ENCODE measurements around the gene LPCAT4.

Gene LPCAT4

DNA sequence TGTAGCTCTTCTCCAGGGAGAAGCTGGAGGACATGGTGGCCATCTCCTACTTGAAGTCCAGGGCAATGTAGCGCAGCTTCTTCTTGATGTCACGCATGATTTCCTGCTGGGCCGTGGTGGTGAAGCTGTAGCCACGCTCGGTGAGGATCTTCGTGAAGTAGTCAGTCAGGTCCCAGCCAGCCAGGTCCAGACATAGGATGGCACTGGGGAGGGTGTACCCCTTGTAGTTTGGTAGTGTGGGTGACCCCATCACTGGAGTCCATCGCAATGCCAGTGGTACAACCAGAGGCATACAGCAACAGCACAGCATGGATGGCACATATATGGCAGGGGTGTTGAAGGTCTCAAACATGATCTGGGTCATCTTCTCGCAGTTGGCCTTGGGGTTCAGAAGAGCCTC lies 7.0 kb upstream of the LPCAT4 start:
- no peaks in the 10 kb centered on the region for H3K9me3 Mint-ChIP-seq
- DNase-seq (no peak), ATAC-seq (replicated peaks) (no peak)
- H3K4me1 Mint-ChIP-seq = peaks cover 5 to 17% of the 10 kb centered on the region in 2 donors
- H3K4me3 Mint-ChIP-seq = no peak overlapping the region
- H3K27ac Mint-ChIP-seq = no peak overlapping the region
- no peaks in the 10 kb centered on the region for H3K27me3 Mint-ChIP-seq
- peaks cover 0 to 10% of the 10 kb centered on the region in 2 donors for H3K36me3 Mint-ChIP-seq

DNA sequence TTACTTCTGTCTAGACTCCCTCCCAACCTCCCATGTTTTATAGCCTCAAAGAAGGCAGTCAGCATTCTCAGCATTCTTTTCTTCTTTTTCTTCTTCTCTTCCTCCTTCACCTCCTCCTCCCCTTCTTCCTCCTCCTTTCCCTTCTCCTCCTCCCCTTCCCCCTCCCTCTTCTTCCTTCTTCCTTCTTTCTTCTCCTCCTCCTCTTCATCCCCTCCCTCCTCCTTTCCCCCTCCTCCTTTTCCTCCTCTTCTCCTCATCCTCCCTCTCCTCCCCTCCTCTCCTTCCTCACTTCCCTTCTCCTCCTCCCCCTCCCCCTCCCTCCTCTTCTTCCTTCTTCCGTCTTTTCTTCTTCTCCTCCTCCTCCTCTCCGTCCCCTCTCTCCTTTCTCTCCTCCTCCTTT lies 3.6 kb upstream of the LPCAT4 start:
- H3K9me3 Mint-ChIP-seq = no peaks in the 10 kb centered on the region
- H3K4me3 Mint-ChIP-seq = no peak overlapping the region
- H3K27me3 Mint-ChIP-seq = no peaks in the 10 kb centered on the region
- no peak for ATAC-seq (replicated peaks)
- H3K27ac Mint-ChIP-seq = peak overlapping the region; percentile 62
- DNase-seq = no peak
- peaks cover 18 to 38% of the 10 kb centered on the region in 2 donors for H3K4me1 Mint-ChIP-seq
- H3K36me3 Mint-ChIP-seq = peaks cover 0 to 10% of the 10 kb centered on the region in 2 donors

DNA sequence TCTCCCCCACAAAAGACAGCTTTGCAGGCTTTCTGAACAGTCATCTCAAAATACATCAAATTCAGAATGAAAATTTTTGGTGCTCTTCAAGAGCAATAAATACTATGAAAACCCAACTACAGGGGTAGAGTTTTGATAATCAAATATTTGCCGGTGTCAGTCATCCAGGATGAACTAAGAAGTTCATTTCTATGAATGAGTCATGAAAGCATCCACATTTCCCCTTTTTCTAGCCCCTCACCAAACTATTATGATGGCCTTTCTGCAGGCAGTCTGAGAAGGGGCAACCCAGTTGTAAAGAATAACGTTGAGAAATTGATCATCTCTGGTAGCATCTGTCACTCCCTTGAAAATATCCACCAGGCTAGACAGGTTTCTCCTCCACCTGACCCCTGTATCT lies 3.1 kb upstream of the LPCAT4 start:
- ATAC-seq (replicated peaks) (peak; percentile 8 to 13), DNase-seq (no peak)
- Mint-ChIP-seq H3K4me1 (peaks cover 23 to 43% of the 10 kb centered on the region in 2 donors), H3K36me3 (peaks cover 0 to 10% of the 10 kb centered on the region in 2 donors), H3K27me3 (no peaks in the 10 kb centered on the region), H3K9me3 (no peaks in the 10 kb centered on the region), H3K27ac (peak overlapping the region; percentile 62), H3K4me3 (no peak overlapping the region)

DNA sequence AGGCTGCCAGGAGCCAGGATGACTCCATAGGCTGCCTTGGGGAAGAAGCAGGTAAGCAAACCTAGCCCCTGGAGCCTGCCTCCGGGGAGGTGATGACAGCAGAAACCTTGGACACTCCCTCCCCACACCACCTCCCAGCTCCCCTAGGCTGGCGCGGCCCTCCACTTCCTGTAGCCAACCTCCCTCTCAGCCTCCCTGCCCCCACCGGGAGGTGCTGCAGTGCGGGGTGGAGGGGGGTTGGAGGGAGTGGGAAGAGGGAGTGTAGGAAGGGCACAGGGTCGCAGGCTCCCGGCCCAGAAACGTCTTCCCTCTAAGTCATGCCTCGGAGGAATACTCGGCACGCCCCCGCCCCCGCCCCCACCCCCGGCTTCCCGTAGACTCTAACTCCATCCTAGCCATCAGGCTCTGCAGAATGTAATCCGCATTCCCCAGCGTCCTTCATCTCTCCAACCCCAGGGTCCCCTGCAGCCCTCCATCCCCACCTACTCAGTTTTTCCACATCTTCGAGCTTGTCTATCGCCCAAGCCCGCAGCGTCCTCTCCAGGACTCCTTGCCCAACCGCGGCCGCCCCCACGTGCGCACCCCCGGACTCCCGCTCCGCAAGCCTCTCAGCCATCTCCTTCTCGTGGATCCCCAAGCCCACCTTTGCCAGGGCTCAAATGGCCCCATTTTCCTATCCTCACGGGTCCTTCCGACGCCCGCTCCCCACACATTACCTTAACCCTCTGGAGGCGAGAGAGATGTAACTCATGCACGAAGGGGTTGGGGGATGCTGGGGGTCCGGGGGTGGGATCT lies 528 bp downstream of the LPCAT4 start:
- Mint-ChIP-seq H3K9me3 (no peaks in the 10 kb centered on the region), H3K27ac (peak overlapping the region; percentile 87), H3K4me3 (peak overlapping the region; percentile 90 to 99), H3K4me1 (peaks cover 35 to 51% of the 10 kb centered on the region in 2 donors), H3K27me3 (no peaks in the 10 kb centered on the region), H3K36me3 (peaks cover 16 to 23% of the 10 kb centered on the region in 2 donors)
- no peak for DNase-seq
- ATAC-seq (replicated peaks) = peak in 1 of 2 donors; percentile 15

DNA sequence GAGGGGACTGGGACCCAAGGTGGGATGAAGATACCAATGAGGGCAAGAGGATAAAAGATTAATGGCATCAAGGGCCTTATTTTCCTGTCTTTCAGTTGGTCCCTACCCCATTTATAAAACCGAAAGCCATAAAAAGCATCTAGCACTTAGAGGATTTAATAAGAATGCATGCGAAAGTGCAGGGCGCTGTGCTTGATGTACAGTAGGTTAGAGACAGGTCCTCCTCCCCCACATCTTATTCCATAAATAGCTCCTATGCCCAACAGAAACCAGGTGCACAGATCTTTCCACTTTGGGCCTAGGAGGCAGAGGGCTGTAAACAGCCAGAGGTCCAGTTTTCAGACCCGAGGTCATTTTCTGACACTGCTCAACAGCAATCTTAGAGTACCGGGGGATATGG lies 1.2 kb downstream of the LPCAT4 start:
- DNase-seq (no peak), ATAC-seq (replicated peaks) (no peak)
- peaks cover 16 to 26% of the 10 kb centered on the region in 2 donors for H3K36me3 Mint-ChIP-seq
- H3K4me1 Mint-ChIP-seq = peaks cover 35 to 51% of the 10 kb centered on the region in 2 donors
- no peaks in the 10 kb centered on the region for H3K27me3 Mint-ChIP-seq
- no peaks in the 10 kb centered on the region for H3K9me3 Mint-ChIP-seq
- peak overlapping the region; percentile 90 to 99 for H3K4me3 Mint-ChIP-seq
- H3K27ac Mint-ChIP-seq = peak overlapping the region; percentile 25

DNA sequence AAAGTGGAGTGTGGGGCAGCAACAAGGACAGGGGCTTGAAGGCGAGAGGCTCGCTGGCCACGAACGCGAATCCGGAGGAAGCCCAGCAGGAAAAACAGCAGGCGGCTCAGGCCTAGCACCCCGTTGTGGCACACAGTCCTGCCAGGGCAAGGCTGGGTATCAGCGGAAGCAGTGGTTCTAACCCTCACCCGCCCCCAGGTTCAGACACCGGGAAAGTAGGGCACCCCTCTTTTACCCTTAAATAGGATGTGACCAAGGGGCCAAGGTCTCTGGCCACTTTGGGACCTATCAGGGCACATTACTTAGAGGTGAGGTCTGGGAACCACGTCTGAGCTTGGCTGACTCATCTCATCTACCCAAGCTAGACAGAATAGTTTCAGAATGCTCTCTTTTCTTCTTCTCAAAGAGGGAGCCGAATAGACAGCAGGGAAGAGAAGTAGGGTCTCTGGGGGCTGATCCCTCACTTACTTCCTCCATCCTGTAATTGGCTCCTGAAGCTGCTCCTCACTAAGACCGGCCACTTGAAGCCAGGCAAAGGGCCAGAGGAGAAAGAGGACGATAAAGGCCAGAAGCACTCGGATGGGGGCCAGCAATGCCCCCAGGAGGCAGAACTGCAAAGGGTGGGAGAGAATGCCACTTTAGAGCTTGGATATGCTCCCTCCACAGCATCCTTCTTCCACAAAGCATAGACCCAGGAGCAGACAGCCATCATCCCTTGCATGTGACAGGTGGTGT lies 1.7 kb downstream of the LPCAT4 start:
- Mint-ChIP-seq H3K4me3 (peak overlapping the region; percentile 90 to 99), H3K27ac (no peak overlapping the region), H3K4me1 (peaks cover 35 to 48% of the 10 kb centered on the region in 2 donors), H3K36me3 (peaks cover 17 to 28% of the 10 kb centered on the region in 2 donors), H3K9me3 (no peaks in the 10 kb centered on the region), H3K27me3 (no peaks in the 10 kb centered on the region)
- ATAC-seq (replicated peaks) = no peak
- no peak for DNase-seq

DNA sequence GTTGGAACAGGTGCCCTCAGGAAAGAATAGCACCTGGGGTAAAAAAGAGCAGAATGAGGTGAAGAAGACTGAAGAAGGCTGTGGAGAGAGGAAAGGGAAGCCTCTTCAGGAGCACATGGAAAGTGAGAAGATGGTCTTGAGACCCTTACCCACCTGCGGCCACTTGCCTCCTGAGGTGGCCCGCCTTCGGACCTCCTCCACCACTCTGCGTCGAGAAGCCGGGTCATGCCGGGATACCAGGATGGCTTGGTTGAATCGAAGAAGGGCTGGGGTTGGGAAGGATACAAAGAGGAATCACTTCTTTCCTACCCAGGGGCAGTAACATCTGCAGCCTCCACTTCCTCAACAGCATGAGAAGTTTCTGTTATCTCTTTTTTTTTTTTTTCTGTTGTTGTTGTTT lies 3.0 kb downstream of the LPCAT4 start:
- Mint-ChIP-seq H3K9me3 (no peaks in the 10 kb centered on the region), H3K4me1 (peaks cover 32 to 35% of the 10 kb centered on the region in 2 donors), H3K27me3 (no peaks in the 10 kb centered on the region), H3K27ac (no peak overlapping the region), H3K4me3 (no peak overlapping the region), H3K36me3 (peaks cover 21 to 40% of the 10 kb centered on the region in 2 donors)
- DNase-seq = no peak
- no peak for ATAC-seq (replicated peaks)

DNA sequence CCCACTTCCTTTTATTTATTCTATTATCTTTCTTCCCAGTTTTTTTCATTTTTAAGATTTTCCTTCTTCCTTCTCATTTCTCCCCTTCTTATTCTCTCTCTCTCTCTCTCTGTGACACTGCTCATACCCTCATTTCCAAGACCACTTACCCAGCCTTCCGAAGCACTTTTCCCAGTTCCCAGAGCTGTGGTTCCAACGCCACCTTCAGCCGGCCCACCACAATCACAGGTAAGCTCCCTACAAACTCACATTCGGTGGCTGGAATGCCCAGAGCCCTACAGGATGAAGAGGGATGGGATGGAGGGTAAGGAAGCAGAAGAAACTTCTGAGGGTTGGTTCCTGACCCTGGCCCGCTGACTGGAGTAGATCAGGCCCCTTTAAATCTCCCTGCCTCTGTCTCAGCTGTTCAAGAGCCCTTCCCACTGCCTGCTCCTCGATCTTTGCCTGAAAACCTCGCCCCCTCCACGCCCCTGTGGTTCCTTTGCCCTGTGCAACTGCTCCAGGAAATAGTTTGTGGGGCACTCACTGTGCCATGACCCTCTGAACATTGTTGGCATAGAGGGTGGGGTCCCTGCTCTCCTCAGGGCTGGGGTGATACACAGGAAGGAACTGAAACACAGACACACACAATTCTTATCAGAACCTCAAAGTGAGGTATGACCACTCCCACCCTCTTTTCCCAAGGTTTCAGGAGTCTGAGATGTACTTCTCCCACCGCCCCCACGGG lies 4.8 kb downstream of the LPCAT4 start:
- no peaks in the 10 kb centered on the region for H3K9me3 Mint-ChIP-seq
- peaks cover 24 to 25% of the 10 kb centered on the region in 2 donors for H3K4me1 Mint-ChIP-seq
- ATAC-seq (replicated peaks) = no peak
- DNase-seq = no peak
- no peak overlapping the region for H3K4me3 Mint-ChIP-seq
- no peak overlapping the region for H3K27ac Mint-ChIP-seq
- H3K36me3 Mint-ChIP-seq = peaks cover 27 to 54% of the 10 kb centered on the region in 2 donors
- no peaks in the 10 kb centered on the region for H3K27me3 Mint-ChIP-seq

DNA sequence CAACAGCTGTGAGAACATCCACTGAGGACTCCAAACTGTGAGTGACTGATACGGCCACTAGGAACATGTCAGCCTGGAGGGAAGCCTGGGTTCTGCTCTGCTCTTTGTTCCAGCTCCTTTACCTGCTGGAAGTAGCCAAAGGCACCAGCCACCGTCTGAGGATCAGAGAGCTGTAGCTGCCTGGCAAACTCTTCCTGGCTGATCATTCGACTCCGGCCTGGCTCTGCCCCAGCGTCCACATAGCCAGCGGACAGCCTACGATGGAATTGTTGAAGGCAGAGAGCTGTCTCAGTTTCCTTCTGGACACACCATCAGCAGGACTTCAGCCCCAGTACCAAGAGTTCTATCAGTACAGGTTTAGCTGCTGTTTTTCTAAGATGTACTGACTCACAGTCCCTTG lies 5.7 kb downstream of the LPCAT4 start:
- Mint-ChIP-seq H3K4me1 (peaks cover 19 to 22% of the 10 kb centered on the region in 2 donors), H3K27me3 (no peaks in the 10 kb centered on the region), H3K9me3 (no peaks in the 10 kb centered on the region), H3K4me3 (no peak overlapping the region), H3K36me3 (peaks cover 30 to 59% of the 10 kb centered on the region in 2 donors), H3K27ac (no peak overlapping the region)
- ATAC-seq (replicated peaks) = no peak
- no peak for DNase-seq

DNA sequence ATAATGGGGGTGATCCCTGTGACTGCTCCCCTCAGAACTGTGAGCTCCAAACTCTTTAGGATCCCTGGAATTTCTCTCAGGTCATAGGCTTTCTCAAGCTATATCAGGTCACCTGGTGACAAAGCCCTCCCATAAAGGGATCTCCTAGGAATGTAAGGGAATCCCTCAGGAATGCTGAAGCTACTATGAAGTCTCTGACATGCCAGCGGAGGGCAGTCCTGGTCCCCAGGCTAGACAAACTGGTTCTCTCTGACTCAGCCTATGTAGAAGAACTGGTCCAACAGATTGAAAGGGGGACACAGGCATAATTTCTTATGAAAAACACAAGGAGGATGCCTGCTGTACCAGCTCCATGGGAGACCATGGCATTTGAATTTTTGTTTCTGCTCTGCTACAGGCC lies 6.7 kb downstream of the LPCAT4 start:
- peaks cover 33 to 66% of the 10 kb centered on the region in 2 donors for H3K36me3 Mint-ChIP-seq
- peaks cover 9 to 15% of the 10 kb centered on the region in 2 donors for H3K4me1 Mint-ChIP-seq
- ATAC-seq (replicated peaks) (no peak), DNase-seq (no peak)
- no peaks in the 10 kb centered on the region for H3K27me3 Mint-ChIP-seq
- no peaks in the 10 kb centered on the region for H3K9me3 Mint-ChIP-seq
- no peak overlapping the region for H3K4me3 Mint-ChIP-seq
- no peak overlapping the region for H3K27ac Mint-ChIP-seq

DNA sequence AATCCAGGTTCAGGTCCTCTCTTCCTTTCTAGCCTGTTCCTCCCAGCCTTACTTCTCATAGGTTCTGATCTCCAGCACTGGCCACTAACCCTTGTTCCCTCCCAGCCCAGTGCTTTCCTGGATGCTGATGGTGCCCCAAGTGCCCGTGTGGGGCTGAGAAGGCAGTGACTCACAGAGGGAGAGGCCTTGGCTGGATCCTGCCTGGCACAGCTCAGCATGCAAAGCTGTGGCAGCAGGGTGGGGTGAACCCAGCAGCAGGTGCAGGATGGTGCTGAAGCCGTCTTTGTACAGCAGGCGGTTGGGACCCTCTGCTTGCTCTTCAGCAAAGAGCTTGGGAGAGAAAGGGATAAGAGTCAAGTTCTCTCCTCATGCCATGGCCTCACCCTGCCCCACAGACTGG lies 7.6 kb downstream of the LPCAT4 start:
- no peak for ATAC-seq (replicated peaks)
- no peaks in the 10 kb centered on the region for H3K9me3 Mint-ChIP-seq
- H3K27ac Mint-ChIP-seq = no peak overlapping the region
- H3K4me3 Mint-ChIP-seq = no peak overlapping the region
- H3K27me3 Mint-ChIP-seq = no peaks in the 10 kb centered on the region
- no peak for DNase-seq
- peaks cover 6 to 10% of the 10 kb centered on the region in 2 donors for H3K4me1 Mint-ChIP-seq
- H3K36me3 Mint-ChIP-seq = peaks cover 29 to 63% of the 10 kb centered on the region in 2 donors

DNA sequence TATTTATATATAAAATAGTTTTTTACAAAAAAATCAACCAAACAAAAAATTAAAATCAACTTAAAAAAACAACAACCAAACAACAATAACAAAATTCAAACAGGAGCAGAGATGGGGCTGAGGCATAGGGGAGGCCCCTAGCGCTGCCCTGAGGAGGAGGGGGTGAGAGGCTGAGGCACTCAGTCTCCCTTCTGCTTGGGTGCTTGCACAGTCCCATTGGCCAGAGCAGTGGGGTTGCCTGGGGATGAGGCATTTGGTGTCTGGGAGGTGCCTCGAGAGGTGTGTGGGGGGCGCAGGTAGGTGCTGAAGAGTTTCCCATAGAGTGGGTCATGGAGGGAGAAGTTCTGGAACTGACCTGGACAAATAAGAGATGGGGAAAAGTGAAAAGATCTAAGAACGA lies 8.0 kb downstream of the LPCAT4 start:
- no peaks in the 10 kb centered on the region for H3K27me3 Mint-ChIP-seq
- no peak overlapping the region for H3K4me3 Mint-ChIP-seq
- H3K9me3 Mint-ChIP-seq = no peaks in the 10 kb centered on the region
- H3K4me1 Mint-ChIP-seq = peaks cover 6 to 10% of the 10 kb centered on the region in 2 donors
- H3K27ac Mint-ChIP-seq = no peak overlapping the region
- ATAC-seq (replicated peaks) (no peak), DNase-seq (no peak)
- peaks cover 29 to 66% of the 10 kb centered on the region in 2 donors for H3K36me3 Mint-ChIP-seq

DNA sequence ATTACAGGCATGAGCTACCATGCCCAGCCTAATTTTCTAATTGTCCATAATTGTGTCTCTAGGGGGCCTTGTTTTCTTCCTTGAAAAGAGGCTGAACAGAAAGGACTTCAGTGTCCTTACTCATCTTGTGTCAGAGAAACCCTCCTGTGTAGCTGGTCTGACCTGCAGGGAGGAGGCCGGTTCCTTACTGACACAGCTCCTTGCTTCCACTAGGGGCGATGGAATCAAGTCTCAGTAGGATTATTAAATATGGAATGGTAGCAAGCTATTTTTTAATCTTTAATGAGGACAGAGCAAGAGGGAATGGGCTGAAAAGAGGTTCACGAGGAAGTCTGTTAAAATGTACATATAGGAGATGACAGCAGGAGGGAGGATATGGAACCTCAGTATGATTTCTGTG lies 8.6 kb downstream of the LPCAT4 start:
- no peaks in the 10 kb centered on the region for H3K9me3 Mint-ChIP-seq
- H3K4me1 Mint-ChIP-seq = peaks cover 6 to 8% of the 10 kb centered on the region in 2 donors
- DNase-seq = no peak
- no peaks in the 10 kb centered on the region for H3K27me3 Mint-ChIP-seq
- no peak overlapping the region for H3K27ac Mint-ChIP-seq
- ATAC-seq (replicated peaks) = no peak
- H3K4me3 Mint-ChIP-seq = no peak overlapping the region
- peaks cover 30 to 69% of the 10 kb centered on the region in 2 donors for H3K36me3 Mint-ChIP-seq

DNA sequence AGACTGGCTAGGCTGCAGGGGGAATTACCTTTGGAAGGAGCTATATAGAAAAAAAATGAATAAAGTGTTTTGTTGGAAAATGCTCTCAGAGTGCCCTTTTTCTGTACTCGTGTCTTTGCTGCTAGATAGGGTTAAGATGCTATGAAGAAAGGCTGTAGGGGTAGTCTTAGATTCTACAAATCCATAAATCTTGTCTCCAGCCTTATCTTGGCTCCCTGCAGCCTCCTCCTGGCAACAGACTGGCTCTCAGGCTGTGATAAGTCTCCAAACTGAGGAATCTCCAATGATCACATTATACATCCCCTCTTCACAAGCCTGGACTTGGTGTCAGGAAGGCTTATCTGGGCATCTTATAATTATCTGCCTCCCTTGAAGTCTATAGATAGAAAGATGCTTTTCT lies 9.3 kb downstream of the LPCAT4 start:
- Mint-ChIP-seq H3K4me3 (no peak overlapping the region), H3K27ac (no peak overlapping the region), H3K4me1 (peaks cover 2 to 3% of the 10 kb centered on the region in 2 donors), H3K9me3 (no peaks in the 10 kb centered on the region), H3K36me3 (peaks cover 29 to 65% of the 10 kb centered on the region in 2 donors), H3K27me3 (no peaks in the 10 kb centered on the region)
- no peak for DNase-seq
- no peak for ATAC-seq (replicated peaks)

Measured in stimulated activated naive B cell treated with anti-CD40 and anti-IgM and Interleukin-4, amounts not matched to agents 10 μg/mL and 1 μg/mL and 100 μg/mL, for 72 hours (primary cell).